ENCODE data around the gene AK3.

DNA sequence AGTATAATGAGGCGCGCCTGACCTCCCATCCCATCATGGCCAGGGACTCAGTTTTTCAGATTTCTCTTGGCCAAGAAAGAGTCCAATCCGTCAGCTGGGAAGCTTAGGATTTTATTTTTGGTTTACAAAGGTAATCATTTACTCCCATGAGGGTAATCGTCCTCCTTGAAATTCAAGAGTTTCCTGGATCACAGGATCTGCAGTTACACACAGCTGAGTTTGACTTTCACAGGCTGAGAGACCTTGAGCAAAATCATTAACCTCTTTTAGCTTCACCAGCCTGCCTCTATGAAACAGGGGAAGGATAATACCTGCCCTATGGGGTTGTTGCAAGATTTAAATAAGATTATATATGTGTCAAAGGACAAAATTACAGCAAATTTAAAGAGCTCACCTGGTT, 15.4 kb upstream of the AK3 start:
- TF ChIP-seq, protein P1, sequence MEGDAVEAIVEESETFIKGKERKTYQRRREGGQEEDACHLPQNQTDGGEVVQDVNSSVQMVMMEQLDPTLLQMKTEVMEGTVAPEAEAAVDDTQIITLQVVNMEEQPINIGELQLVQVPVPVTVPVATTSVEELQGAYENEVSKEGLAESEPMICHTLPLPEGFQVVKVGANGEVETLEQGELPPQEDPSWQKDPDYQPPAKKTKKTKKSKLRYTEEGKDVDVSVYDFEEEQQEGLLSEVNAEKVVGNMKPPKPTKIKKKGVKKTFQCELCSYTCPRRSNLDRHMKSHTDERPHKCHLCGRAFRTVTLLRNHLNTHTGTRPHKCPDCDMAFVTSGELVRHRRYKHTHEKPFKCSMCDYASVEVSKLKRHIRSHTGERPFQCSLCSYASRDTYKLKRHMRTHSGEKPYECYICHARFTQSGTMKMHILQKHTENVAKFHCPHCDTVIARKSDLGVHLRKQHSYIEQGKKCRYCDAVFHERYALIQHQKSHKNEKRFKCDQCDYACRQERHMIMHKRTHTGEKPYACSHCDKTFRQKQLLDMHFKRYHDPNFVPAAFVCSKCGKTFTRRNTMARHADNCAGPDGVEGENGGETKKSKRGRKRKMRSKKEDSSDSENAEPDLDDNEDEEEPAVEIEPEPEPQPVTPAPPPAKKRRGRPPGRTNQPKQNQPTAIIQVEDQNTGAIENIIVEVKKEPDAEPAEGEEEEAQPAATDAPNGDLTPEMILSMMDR (IDR thresholded peaks at IDR 0.05; ENCODE audit: low read depth, low read length): no peak
- TF ChIP-seq EZH2phosphoT487 (IDR thresholded peaks at IDR 0.05; ENCODE audit: low read depth): no peak
